Mesodermal cell (in vitro differentiated cells): ENCODE measurements around the gene UNC13B.
"Not testable (repeated sequence)": the region's sequence is repeated elsewhere in the genome, so short reads cannot be mapped to it uniquely, and the experiment has no call there.

Source experiments
- H3K27ac ChIP-seq: 2 replicates; pipeline ENCODE4 v1.7.0; 2013; ENCODE audit warnings: mild to moderate bottlenecking, low read depth, low read length, moderate library complexity; ENCODE audit not compliant: severe bottlenecking
- H3K36me3 ChIP-seq: 2 replicates; pipeline ENCODE4 v1.7.1; 2013; ENCODE audit warnings: mild to moderate bottlenecking, low read length, moderate library complexity; ENCODE audit not compliant: control insufficient read depth, insufficient read depth
- H3K4me1 ChIP-seq: one replicate; pipeline ENCODE4 v1.7.1; 2013; ENCODE audit warnings: mild to moderate bottlenecking, low read length; ENCODE audit not compliant: insufficient read depth, control insufficient read depth, poor library complexity, severe bottlenecking
- H3K4me3 ChIP-seq: 2 replicates; pipeline ENCODE4 v1.7.0; 2013; ENCODE audit warnings: low read length, control low read depth, mild to moderate bottlenecking; ENCODE audit not compliant: insufficient read depth, poor library complexity, severe bottlenecking; ENCODE audit errors: extremely low read depth
- H3K9me3 ChIP-seq: 2 replicates; pipeline ENCODE4 v1.7.1; 2013; ENCODE audit warnings: mild to moderate bottlenecking, low read length, moderate library complexity; ENCODE audit not compliant: control insufficient read depth
- WGBS, 2 experiments: methylation state at CpG; one replicate each; pipeline ENCODE4 v1.1.5; 2013; ENCODE audit warnings: missing lambda C conversion rate in 2 of 2; ENCODE audit not compliant: insufficient coverage in 2 of 2; 5-methylcytosine and 5-hydroxymethylcytosine counted together

Gene UNC13B

GRCh38 chr9:35167429-35167828 lies 5.6 kb downstream of the UNC13B start:
- not testable (repeated sequence) for H3K36me3 ChIP-seq, H3K27ac ChIP-seq, H3K4me1 ChIP-seq, H3K9me3 ChIP-seq, H3K4me3 ChIP-seq
- 71% methylated on average over 1 of the region's 1 CpG; no CpG with 5 or more reads in 1 of the 2 experiments for WGBS, 2 experiments

DNA sequence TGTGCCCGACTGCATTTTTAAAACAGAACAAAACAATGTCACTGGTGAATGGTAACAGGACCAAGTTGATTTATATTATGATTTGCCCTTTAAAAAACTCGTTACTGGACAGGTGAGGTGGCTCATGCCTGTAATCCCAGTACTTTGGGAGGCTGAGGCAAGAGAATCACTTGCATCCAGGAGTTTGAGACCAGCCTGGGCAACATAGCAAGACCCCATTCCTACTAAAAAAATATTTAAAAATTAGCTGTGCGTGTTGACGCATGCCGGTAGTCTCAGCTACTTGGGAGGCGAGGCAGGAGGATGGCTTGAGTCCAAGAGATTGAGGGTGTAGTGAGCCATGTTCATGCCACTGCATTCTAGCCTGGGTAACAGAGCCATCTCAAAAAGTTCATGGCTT lies 7.2 kb downstream of the UNC13B start:
- no peak overlapping the region for H3K27ac ChIP-seq
- WGBS, 2 experiments: 82 to 100% methylated on average over 2 to 3 of the region's 6 CpGs
- no peak overlapping the region for H3K4me3 ChIP-seq
- H3K4me1 ChIP-seq: peaks cover 3% of the 10 kb centered on the region
- H3K36me3 ChIP-seq: no peaks in the 10 kb centered on the region
- H3K9me3 ChIP-seq: no peaks in the 10 kb centered on the region

DNA sequence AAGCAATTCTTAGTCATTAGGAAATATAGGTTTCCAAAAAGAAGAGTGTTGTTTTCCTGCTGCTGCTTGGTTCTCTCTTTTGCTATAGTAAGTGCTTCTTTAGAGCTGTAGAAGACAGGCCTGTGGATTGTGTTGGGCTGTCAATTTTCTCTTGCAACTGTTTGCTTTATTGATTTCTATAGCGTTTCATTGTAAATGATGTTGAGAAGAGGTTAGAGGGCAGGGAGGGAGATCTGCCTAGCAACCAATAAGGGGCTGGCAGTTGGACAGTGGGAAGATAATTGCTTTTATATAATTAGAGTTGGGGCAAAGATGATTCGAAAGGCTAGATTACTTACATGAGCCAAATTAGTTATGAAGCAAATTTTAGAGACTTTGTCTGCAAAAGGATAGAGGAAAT lies 11.1 kb downstream of the UNC13B start:
- Histone ChIP-seq H3K27ac (no peak overlapping the region), H3K9me3 (no peaks in the 10 kb centered on the region), H3K36me3 (no peaks in the 10 kb centered on the region), H3K4me1 (no peaks in the 10 kb centered on the region), H3K4me3 (no peak overlapping the region)
- 85 to 100% methylated on average over 1 to 2 of the region's 2 CpGs for WGBS, 2 experiments

GRCh38 chr9:35177520-35177919 lies 15.7 kb downstream of the UNC13B start:
- Histone ChIP-seq H3K27ac (no peak overlapping the region), H3K4me3 (no peak overlapping the region), H3K9me3 (no peaks in the 10 kb centered on the region), H3K36me3 (no peaks in the 10 kb centered on the region), H3K4me1 (no peaks in the 10 kb centered on the region)

DNA sequence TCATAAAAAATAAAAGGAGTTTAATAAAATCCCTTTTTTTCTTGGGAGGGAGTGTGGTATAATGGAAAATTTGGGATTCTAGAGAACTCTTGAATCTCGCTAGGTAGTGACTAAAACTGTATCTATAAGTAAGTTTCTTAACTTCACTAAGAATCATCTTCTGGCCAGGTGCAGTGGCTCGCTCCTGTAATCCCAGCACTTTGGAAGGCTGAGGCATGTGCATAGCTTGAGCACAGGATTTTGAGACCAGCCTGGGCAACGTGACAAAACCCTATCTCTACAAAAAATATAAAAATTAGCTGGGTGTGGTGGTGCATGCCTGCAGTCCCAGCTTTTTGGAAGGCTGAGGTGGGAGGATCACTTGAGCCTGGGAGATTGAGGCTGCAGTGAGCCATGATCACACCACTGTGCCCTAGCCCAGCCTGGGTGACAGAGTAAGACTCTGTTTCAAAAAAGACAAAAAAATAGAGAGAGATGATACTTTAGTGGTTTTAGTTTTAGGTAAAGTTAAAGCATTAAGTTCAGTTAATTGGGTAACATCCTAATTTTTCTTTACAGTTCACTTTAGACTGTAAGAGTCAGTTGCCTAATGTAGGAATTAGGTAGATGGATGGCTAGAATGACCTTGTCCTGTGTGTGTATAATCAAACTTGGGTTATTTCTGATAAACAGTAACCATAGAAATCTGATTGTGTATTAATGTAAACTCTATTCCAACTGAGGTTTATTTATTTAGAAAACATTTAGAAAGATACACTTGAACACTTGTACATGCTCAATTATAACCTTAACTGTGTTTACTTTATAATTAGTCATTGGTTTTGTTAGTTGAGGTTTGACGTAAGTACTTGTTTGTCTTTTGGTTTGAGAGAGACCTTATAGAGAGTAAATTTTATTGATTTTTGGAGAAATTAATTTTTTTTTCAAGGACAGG lies 17.8 kb downstream of the UNC13B start:
- no peaks in the 10 kb centered on the region for H3K4me1 ChIP-seq
- H3K27ac ChIP-seq: no peak overlapping the region
- H3K4me3 ChIP-seq: no peak overlapping the region
- no peaks in the 10 kb centered on the region for H3K9me3 ChIP-seq
- no peaks in the 10 kb centered on the region for H3K36me3 ChIP-seq
- 100% methylated on average over 1 of the region's 4 CpGs; no CpG with 5 or more reads in 1 of the 2 experiments for WGBS, 2 experiments

DNA sequence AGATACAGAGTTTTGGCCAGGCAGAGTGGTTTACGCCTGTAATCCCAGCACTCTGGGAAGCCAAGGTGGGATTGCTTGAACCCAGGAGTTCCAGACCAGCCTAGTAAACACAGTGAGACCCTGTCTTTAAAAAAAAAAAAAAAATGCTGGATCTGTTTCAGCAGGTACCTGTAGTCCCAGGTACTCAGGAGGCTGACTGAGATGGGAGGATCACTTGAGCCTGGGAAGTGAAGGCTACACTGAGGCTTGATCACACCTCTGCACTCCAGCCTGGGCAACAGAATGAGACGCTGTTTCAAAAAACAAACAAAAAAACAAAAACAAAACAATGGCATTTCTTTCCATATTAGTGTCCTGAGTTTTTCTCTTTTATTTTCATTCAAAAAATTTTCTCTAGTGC lies 19.0 kb downstream of the UNC13B start:
- Histone ChIP-seq H3K4me1 (no peaks in the 10 kb centered on the region), H3K36me3 (no peaks in the 10 kb centered on the region), H3K27ac (no peak overlapping the region), H3K9me3 (no peaks in the 10 kb centered on the region), H3K4me3 (no peak overlapping the region)
- 100% methylated on average over 2 of the region's 2 CpGs for WGBS, 2 experiments

- H3K4me3 ChIP-seq, H3K4me1 ChIP-seq, H3K36me3 ChIP-seq, H3K27ac ChIP-seq, H3K9me3 ChIP-seq: not testable (repeated sequence)
- WGBS, 2 experiments: no CpG with 5 or more reads among the region's 3 CpGs
Observed at GRCh38 chr9:35182401-35182800, 20.6 kb downstream of the UNC13B start.

GRCh38 chr9:35182996-35183754 lies 21.4 kb downstream of the UNC13B start:
- H3K27ac ChIP-seq, H3K4me1 ChIP-seq, H3K4me3 ChIP-seq, H3K9me3 ChIP-seq, H3K36me3 ChIP-seq: not testable (repeated sequence)
- WGBS, 2 experiments: 95 to 97% methylated on average over 16 to 32 of the region's 56 CpGs

DNA sequence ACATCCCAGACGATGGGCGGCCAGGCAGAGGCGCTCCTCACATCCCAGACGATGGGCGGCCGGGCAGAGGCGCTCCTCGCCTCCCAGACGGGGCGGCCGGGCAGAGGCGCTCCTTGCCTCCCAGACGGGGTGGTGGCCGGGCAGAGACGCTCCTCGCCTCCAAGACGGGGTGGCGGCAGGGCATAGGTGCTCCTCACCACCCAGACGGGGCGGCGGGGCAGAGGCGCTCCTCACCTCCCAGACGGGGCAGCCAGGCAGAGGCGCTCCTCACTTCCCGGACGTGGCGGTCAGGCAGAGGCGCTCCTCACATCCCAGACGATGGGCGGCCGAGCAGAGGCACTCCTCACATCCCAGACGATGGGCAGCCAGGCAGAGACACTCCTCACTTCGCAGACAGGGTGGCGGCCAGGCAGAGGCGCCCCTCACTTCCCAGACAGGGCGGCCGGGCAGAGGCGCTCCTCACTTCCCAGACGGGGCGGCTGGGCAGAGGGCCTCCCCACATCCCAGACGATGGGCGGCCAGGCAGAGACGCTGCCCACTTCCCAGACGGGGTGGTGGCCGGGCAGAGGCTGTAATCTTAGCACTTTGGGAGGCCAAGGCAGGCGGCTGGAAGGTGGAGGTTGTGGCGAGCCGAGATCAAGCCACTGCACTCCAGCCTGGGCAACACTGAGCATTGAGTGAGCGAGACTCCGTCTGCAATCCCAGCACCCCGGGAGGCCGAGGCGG lies 22.1 kb downstream of the UNC13B start:
- 95 to 96% methylated on average over 41 to 51 of the region's 53 CpGs for WGBS, 2 experiments
- H3K4me3 ChIP-seq, H3K9me3 ChIP-seq, H3K27ac ChIP-seq, H3K36me3 ChIP-seq, H3K4me1 ChIP-seq: not testable (repeated sequence)

DNA sequence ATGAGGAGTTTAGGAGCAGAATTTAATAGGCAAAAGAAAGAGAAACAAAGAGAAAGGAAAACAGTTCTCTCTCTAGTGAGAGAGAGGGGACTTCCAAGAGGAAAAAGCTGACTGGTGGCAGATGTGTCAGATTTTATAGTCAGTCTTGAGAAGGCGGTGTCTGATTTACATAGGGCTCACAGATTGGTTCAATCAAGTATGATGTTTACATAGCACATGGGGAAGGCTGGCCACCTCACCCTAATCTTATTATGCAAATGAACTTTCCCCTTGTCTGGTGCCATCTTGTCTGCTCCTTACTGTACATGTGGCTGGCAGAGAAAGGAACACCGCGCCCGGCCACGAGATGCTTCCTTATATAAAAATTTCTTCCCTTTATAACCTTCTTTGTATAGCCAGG lies 24.7 kb downstream of the UNC13B start:
- Histone ChIP-seq H3K9me3 (peaks cover 7% of the 10 kb centered on the region), H3K27ac (no peak overlapping the region), H3K36me3 (no peaks in the 10 kb centered on the region), H3K4me1 (no peaks in the 10 kb centered on the region), H3K4me3 (no peak overlapping the region)
- 68 to 90% methylated on average over 2 to 4 of the region's 5 CpGs for WGBS, 2 experiments
